Astrocyte (in vitro differentiated cells and primary cell): ENCODE data around the gene EGLN3. TPM values are rescaled to one million over a fixed set of nuclear protein-coding genes. Genes with fewer than 3 reads are reported as not detected.

Experiments used
- DNase-seq: peaks from one replicate; pipeline ENCODE4 v3.0.0-alpha.2; 2010; ENCODE audit warnings: low read depth
- FAIRE-seq: peaks from 2 replicates; lab custom pipeline; 2011; peaks lifted over from hg19 to GRCh38; lab: Jason Lieb, UNC
- H2AFZ ChIP-seq: 2 replicates; pipeline ENCODE4 v1.6.0; 2012; ENCODE audit warnings: low read depth, low read length, inconsistent platforms
- H3K27ac ChIP-seq: 2 replicates; pipeline ENCODE4 v1.5.1; 2011; ENCODE audit warnings: low read depth, low read length, inconsistent platforms
- H3K27me3 ChIP-seq: 2 replicates; pipeline ENCODE4 v1.6.0; 2011; ENCODE audit warnings: low read length, inconsistent platforms; ENCODE audit not compliant: insufficient read depth
- H3K36me3 ChIP-seq: 2 replicates; pipeline ENCODE4 v1.5.1; 2011; ENCODE audit warnings: low read length, inconsistent platforms; ENCODE audit not compliant: insufficient read depth
- H3K4me1 ChIP-seq: 2 replicates; pipeline ENCODE4 v1.5.1; 2011; ENCODE audit warnings: low read length, inconsistent platforms; ENCODE audit not compliant: insufficient read depth
- H3K4me2 ChIP-seq: 2 replicates; pipeline ENCODE4 v1.6.0; 2012; ENCODE audit warnings: low read length, inconsistent platforms
- H3K4me3 ChIP-seq: 2 replicates; pipeline ENCODE4 v1.5.1; 2011; ENCODE audit warnings: low read depth, mild to moderate bottlenecking, low read length, inconsistent platforms; ENCODE audit not compliant: insufficient read depth
- H3K79me2 ChIP-seq: 2 replicates; pipeline ENCODE4 v1.6.0; 2012; ENCODE audit warnings: mild to moderate bottlenecking, low read length, inconsistent platforms; ENCODE audit not compliant: insufficient read depth
- H3K9ac ChIP-seq: 2 replicates; pipeline ENCODE4 v1.6.0; 2012; ENCODE audit warnings: mild to moderate bottlenecking, low read length, inconsistent platforms
- H3K9me3 ChIP-seq: 2 replicates; pipeline ENCODE4 v1.5.1; 2012; ENCODE audit warnings: low read depth, mild to moderate bottlenecking, low read length, inconsistent platforms; ENCODE audit not compliant: insufficient read depth
- H4K20me1 ChIP-seq: 2 replicates; pipeline ENCODE4 v1.6.0; 2012; ENCODE audit warnings: low read length, inconsistent platforms; ENCODE audit not compliant: insufficient read depth
- H3K27ac Mint-ChIP-seq: one replicate; pipeline ENCODE4 v1.8.0; 2021; ENCODE audit warnings: mild to moderate bottlenecking, mixed read lengths; ENCODE audit not compliant: unreplicated experiment
- H3K27me3 Mint-ChIP-seq: one replicate; pipeline ENCODE4 v1.8.0; 2021; ENCODE audit warnings: low read depth, mixed read lengths; ENCODE audit not compliant: unreplicated experiment
- H3K36me3 Mint-ChIP-seq: one replicate; pipeline ENCODE4 v1.8.0; 2021; ENCODE audit warnings: low read depth, mixed read lengths; ENCODE audit not compliant: unreplicated experiment
- H3K4me1 Mint-ChIP-seq: one replicate; pipeline ENCODE4 v1.8.0; 2021; ENCODE audit warnings: low read depth, mixed read lengths; ENCODE audit not compliant: unreplicated experiment
- H3K4me3 Mint-ChIP-seq: one replicate; pipeline ENCODE4 v1.8.0; 2021; ENCODE audit warnings: mild to moderate bottlenecking, moderate library complexity, mixed read lengths; ENCODE audit not compliant: unreplicated experiment
- H3K9me3 Mint-ChIP-seq: one replicate; pipeline ENCODE4 v1.8.0; 2021; ENCODE audit warnings: mild to moderate bottlenecking, mixed read lengths; ENCODE audit not compliant: unreplicated experiment
- EZH2 ChIP-seq: IDR thresholded peaks from 2 replicates; pipeline ENCODE4 v1.6.1; 2012; ENCODE audit warnings: mild to moderate bottlenecking, low read length, inconsistent platforms; ENCODE audit not compliant: insufficient read depth
- total RNA-seq: library from RNA; stranded (reverse); gene quantifications from 2 replicates; pipeline ENCODE4 v1.2.1, GENCODE V29; 2021
- TF ChIP-seq, protein P1 (sequence below): IDR thresholded peaks from 2 replicates; pipeline ENCODE4 v1.5.1; 2011; ENCODE audit warnings: low read depth, mild to moderate bottlenecking, inconsistent platforms, low read length, moderate library complexity; ENCODE audit not compliant: insufficient read depth

Gene EGLN3
- total RNA-seq, 1 donor from 2014 or later, result 13.3 TPM

DNA sequence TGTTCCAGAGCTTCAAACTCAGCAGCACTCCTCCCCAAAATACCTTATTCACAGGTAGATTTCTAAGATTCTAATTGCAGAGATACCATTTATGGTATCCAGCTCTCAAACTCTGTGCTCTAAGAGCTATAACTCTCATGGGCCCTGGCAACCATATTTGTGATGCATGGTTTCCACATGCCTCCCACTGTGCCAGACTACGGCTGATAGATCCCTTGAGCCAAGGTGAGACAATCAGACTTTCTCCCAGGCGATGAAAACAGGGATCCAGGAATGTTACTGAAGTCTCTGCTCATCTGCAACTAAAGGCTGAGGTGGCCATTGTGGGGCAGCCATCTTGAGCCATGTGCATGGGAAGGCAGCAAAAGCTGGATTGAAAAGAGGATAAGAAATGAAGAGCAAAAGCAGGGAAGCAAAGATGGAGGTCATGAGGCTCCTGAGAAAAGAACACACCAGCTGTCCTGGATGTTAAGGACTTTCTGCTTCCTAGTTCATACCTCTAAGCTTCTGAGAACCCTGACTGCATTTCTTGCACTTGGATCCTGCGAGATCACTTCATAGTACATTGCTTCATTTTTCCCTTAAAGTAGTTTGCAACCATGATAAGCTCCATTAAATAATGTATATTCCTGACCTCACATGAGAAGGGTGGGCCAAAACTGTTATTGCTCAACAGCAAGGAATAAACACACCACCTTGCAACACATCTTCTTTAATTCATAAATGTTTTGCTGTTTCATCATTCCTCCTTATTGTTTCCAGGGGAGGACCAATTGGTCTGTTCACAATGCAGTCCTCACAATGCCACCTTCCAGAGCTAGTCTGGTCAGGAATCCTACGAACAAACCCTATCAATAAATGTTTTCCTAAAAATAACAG lies 5.4 kb downstream of the EGLN3 start:
- Histone ChIP-seq H3K36me3 (no peaks in the 10 kb centered on the region), H3K4me2 (no peak overlapping the region), H3K4me3 (no peak overlapping the region), H3K27me3 (peaks cover 24% of the 10 kb centered on the region), H3K27ac (no peak overlapping the region), H4K20me1 (peaks cover 4% of the 10 kb centered on the region), H3K9me3 (no peaks in the 10 kb centered on the region), H3K4me1 (peaks cover 5% of the 10 kb centered on the region), H3K9ac (no peak overlapping the region), H3K79me2 (no peaks in the 10 kb centered on the region), H2AFZ (no peak overlapping the region)
- TF ChIP-seq, protein P1, sequence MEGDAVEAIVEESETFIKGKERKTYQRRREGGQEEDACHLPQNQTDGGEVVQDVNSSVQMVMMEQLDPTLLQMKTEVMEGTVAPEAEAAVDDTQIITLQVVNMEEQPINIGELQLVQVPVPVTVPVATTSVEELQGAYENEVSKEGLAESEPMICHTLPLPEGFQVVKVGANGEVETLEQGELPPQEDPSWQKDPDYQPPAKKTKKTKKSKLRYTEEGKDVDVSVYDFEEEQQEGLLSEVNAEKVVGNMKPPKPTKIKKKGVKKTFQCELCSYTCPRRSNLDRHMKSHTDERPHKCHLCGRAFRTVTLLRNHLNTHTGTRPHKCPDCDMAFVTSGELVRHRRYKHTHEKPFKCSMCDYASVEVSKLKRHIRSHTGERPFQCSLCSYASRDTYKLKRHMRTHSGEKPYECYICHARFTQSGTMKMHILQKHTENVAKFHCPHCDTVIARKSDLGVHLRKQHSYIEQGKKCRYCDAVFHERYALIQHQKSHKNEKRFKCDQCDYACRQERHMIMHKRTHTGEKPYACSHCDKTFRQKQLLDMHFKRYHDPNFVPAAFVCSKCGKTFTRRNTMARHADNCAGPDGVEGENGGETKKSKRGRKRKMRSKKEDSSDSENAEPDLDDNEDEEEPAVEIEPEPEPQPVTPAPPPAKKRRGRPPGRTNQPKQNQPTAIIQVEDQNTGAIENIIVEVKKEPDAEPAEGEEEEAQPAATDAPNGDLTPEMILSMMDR, result no peak
- no peak for TF ChIP-seq EZH2
- Mint-ChIP-seq H3K4me1 (peaks cover 14% of the 10 kb centered on the region), H3K4me3 (no peak overlapping the region), H3K27ac (no peak overlapping the region), H3K27me3 (peaks cover 8% of the 10 kb centered on the region), H3K9me3 (no peaks in the 10 kb centered on the region), H3K36me3 (peaks cover 4% of the 10 kb centered on the region)
- DNase-seq (no peak), FAIRE-seq (no peak)

DNA sequence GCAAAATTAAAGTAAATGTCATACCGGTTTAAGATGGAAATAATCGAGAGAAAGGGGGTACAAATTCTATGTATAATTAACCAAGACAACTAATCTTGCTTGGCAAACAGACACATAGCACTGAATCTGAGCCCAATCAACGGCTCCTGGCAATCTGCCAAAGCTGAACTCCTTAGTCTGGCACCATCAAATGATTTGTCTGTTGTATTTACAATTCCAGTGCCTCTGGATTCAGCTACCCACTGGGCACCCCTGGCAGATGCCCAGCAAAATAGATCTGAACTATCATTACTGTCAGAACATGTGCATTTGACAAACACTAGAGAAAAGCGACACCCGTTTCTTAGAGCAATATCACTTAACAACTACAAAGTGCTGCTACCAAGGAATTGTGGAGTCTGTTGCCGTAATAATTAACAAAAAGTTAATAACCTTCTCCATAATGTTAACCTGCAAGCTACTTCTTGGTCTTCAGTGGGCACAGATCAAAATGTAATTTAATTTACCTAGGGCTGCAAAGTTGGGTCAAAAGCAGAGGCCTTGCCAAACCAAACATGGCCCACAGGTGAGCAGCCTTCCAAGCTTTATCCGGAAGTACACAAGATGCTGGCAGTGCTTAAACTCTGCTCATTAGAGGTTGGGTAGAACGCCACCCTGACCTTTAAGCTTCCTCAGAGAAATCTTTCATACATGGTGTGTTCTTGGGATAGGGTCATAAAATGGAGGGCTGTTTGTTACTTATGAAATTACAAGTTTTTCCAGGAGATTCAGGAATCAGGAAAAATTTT lies 7.6 kb downstream of the EGLN3 start:
- Histone ChIP-seq H4K20me1 (no peaks in the 10 kb centered on the region), H3K9ac (no peak overlapping the region), H3K4me1 (peaks cover 3% of the 10 kb centered on the region), H3K36me3 (no peaks in the 10 kb centered on the region), H3K79me2 (no peaks in the 10 kb centered on the region), H3K27me3 (peaks cover 4% of the 10 kb centered on the region), H3K4me3 (no peak overlapping the region), H2AFZ (no peak overlapping the region), H3K4me2 (no peak overlapping the region), H3K9me3 (no peaks in the 10 kb centered on the region), H3K27ac (no peak overlapping the region)
- Mint-ChIP-seq H3K4me1 (peaks cover 21% of the 10 kb centered on the region), H3K9me3 (no peaks in the 10 kb centered on the region), H3K27me3 (no peaks in the 10 kb centered on the region), H3K36me3 (peaks cover 2% of the 10 kb centered on the region), H3K27ac (no peak overlapping the region), H3K4me3 (no peak overlapping the region)
- TF ChIP-seq, protein P1, result no peak
- TF ChIP-seq EZH2, result no peak
- no peak for FAIRE-seq
- DNase-seq, result no peak
